NCI-H446 (cell line): ENCODE results near the gene TMEM51.

Experiments
- DNase-seq, 2 experiments: peaks; one replicate each; lab custom pipeline; 2025; lab: John Stamatoyannopoulos, UW

The TMEM51 gene

DNA sequence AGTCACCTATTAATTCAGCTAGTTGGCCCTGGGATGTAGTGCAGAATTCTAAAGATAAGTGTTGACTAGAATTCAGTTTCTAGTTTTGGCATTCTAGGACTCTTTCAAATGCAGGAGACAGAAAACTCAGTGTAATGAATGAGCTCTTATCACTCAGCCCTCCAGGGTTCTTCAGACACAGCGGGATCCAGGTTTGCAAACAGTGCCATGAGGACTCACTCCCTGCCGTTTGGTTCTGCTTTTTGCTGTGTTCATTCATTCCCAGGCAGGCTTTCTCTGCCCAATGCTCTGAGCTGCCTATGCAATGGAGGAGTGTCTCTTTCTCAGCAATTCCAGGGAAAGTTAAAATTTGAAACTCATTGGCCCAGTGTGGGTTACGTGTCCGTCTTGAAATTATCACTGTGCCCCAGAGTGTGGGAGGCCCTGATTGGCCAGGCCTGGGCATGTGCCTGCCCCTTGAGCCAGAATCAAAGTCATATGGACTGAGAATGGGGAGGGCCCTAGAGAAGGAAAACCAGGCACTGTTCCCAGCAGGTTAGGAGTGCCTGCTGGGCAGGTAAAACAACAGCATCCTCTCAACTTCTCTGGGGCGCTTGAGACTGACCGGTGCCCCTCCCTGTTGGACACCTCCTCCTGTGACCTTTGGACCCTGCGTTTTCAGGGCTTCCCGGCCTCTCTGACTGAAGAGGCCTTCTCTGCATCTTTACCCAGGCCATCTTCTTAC is 43.4 kb downstream of the TMEM51 start:
- DNase-seq: no peak

GRCh38 chr1:15197591-15198447 is 44.3 kb downstream of the TMEM51 start:
- DNase-seq: no peak

DNA sequence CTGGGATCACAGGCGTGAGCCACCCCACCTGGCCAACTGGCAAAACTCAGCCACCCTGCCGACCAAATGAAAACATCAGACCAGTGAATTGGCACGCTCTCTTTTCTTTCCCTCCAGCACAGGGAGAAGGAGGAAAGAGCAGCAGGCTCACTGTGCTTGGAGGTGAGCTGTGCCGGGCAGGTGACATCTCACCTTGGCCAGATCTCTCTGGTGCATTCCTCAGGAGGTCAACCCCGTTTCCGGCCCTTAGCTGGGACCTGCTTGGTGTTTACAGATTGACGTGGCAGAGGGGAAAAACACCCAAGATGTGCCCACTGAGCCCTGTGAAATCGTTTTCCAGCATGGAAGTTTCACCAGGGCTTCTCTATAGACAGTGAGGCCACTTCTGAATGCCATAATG is 45.1 kb downstream of the TMEM51 start:
- no peak for DNase-seq

DNA sequence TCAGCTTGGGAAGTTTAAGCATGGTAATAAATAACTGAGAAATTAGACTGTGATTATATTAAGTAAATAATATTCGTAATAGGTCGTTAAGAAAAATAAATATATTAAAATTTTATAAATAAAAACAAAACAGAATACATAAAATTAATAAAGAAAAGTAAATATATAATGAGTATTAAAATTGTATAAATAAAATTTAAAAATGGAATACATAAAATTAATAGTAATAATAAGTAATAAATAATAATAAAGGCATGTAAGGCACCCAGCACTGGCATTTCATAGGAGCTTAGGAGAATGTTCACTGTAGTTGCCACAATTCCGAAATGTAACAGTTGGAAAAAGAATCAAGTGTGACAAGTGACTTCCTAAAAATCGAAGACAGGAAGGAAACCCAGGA is 47.7 kb downstream of the TMEM51 start:
- DNase-seq: no peak

- DNase-seq: no peak
These were observed 48.5 kb downstream of the TMEM51 start for GRCh38 chr1:15201849-15202551.

DNA sequence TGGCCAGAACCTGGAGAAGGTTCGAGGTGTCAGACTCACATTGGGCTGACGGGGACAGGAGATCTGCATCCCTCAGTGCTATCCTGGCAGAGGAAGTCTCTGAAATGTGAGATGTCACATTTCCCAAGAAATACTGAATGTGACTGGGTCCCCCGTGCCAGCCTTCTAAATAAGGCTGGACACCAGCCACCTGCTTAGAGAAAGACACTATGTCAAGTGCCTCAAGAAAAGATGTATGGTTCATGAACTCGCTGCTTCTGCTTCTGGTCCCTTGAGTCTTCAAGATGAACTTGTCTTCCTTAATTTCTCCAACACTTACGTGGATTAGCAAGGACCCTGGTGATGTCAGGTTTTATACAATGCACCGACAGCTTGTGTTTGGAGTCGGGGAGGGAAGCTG is 51.4 kb downstream of the TMEM51 start:
- DNase-seq: no peak

DNA sequence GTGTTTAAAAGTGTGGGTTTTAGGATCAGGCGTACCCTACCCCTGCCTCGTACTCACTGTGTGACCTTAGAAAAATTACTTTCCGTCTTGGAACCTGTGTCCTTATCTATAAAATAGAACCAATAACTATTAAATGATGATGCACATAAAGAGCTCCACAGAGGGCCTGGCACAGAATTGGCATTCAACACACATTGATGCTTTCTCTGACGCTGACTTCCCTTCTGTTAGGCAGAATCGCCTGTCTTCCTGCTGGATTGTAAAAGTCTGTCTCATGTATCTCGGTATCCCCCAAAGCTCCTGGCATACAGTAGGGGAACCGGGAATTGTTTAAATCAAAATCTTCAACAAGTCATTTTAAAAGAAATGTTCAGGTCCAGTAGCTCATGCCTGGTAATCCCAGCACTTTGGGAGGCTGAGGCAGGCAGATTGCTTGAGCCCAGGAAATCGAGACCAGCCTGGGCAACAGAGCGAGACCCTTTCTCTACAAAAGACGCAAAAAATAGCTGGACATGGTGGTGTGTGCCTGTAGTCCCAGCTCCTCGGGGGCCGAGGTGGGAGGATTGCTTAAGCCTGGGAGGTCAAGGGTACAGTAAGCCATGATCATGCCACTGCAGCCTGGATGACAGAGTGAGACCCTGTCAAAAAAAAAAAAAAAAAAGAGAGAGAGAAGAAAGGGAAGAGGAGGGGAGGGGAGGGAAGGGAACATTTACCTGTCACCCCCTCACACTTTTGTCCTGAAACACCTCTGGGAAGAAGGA is 52.2 kb downstream of the TMEM51 start:
- DNase-seq: no peak

DNA sequence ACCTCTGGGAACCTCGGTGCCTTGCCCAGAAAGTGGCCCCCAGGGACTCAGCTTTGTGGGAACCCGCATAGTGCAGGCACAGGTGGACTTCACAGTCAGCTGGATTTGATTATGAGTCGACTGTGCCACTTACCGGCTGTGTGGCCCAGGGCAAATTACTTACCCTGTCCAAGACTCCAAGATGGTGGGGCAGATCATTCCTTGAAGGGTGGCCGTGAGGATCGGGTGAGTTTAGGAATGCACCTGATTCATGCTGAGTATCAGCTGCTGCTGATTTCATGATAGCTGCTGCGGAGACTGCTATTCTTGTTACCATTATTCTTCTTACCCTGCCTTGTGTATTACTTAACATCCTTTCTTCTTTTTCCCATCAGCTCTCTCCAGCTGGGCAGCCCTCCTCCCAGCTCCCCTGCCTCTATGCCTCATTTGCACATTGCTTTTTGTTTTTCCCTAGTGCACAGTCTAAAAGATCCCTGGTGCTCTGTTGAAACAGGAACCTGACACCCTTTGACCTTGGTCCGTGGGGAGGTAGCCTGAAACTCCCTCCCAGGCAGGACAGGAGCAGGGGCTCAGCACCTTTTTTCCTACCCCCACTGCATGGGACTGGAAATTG is 53.0 kb downstream of the TMEM51 start:
- DNase-seq: no peak

GRCh38 chr1:15207031-15207828 is 53.7 kb downstream of the TMEM51 start:
- DNase-seq: no peak

DNA sequence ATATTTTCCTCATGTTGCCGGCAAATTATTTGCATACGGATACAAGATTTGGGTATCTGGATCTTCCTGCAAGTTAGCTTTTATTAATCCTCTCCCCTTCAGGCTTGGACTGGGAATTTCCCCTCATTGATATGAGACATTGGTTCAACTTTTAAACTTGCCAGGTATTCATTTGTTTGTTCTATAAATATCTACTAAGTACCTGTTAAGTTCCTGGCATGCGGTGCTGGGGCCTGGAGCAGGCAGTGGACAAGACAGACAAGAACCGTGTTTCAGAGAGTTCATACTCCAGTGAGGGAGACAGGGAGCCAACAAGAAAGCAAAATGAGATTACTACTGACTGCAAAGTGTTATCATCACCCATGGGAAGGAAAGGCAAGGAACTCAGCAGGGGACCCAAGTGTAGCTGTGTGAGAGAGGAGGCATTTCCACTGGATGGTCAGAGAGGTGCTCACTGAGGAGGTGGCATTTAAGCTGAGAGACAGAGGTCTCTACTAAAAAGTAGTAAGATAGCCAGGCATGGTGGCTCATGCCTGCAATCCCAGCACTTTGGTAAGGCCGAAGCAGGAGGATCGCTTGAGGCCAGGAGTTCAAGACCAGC is 54.4 kb downstream of the TMEM51 start:
- DNase-seq: no peak

GRCh38 chr1:15210651-15211375 is 57.3 kb downstream of the TMEM51 start:
- DNase-seq: no peak

DNA sequence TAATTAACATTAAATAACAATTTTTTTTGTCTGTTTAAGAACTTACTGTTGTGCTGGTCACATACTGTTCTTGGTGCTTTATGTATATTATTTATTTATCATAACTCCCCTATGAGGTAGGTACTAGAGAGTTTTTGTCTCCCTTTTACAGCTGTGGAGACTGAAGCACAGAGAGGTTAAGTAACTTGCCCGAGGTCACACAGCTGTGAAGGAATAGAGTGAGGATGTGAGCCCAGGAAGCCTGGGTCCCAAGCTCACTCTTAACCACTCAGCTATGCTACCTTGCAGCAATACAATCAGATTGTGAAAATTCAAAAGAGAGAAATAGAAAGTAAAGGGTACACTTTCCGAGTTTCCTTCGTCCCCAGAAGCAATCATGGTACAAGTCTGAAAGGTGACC is 57.9 kb downstream of the TMEM51 start:
- DNase-seq: no peak

- no peak for DNase-seq
These were observed 58.8 kb downstream of the TMEM51 start for GRCh38 chr1:15212216-15212953.

DNA sequence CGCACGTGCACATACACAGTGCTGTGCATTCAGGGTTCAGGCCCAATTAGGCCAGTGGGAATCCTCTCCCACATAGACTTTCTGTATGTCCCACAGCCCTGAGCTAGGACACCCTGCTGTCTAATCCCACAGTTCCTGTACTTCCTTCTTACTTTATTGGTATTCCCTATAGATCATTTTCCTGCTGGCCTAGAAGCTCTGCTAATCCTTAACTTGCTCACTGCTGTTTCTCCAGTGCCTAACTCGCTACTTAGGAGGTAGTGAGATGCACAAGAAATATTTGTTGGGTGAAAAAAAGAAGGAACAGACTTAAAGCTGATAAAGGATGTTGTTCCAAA is 59.4 kb downstream of the TMEM51 start:
- no peak for DNase-seq

DNA sequence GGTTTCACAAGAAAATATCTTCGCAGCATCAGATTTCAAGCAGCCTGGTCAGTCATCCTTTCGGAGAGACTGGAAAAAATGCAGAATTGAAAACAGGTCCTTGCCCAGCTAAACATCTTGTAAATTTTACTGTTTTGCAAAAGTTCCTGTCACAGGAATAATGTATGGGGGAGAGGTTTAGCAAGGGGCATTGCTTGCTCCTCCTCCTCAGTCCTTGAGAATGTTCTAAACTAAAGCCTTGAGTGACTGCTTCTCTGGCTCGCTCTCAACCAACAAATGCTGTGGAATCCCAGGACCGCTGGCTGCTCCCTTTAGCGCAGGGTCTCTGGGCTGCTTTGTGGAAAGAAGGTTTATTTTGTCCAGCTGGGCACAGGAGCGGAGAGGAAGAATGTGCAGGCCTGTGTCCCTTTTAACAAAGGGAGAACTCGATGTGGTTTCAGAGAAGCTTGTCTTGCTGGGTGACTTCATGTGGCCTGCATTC is 59.8 kb downstream of the TMEM51 start:
- DNase-seq: no peak

DNA sequence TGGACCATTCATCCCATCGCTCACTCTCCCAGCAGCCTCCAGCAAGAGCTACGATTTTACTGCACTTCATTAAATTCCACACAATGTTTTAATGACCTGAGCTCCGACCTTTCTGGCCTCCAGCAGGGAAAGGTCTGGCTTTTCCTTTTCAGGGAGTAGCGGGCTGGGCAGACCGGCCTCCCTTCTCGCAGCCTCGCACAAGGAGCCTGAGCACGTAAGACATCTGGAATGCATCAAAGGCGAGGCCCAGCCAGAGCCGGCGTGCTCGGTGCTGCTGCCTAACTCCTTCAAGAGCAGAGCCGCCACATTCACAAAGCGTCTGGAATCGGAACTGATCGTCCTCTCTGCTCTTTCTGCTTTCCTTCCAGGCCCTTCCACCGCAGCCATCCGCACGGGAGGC is 61.0 kb downstream of the TMEM51 start:
- no peak for DNase-seq

DNA sequence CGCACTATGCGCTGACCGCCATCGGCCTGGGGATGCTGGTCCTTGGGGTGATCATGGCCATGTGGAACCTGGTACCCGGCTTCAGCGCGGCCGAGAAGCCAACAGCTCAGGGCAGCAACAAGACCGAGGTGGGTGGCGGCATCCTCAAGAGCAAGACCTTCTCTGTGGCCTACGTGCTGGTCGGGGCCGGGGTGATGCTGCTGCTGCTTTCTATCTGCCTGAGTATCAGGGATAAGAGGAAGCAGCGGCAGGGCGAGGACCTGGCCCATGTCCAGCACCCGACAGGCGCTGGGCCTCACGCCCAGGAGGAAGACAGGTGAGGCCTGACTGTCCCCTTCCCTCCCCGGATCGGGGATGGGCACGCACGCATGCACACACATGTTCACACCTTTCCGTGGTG is 61.6 kb downstream of the TMEM51 start:
- no peak for DNase-seq

DNA sequence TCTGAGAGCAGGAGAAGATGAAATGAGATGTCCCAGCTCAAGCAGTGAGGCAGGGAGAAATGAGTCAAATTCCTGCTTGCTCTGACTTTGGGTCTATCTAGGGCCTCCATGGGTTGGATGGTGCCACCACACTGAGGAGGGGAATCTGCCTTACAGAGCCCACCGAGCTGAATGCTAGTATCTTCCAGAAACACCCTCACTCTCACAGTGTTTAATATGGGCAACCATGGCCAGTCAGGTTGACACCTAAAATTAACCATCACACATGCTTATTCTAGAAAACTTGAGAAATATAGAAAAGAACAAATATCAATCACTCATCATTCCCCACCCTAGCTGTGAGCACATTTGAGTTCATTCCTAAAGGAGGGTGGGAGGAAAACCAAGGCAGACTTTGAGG is 64.1 kb downstream of the TMEM51 start:
- no peak for DNase-seq
